AG04450 (cell line): Measurements from ENCODE around the gene LCN1. TPM values are rescaled to one million over a fixed set of nuclear protein-coding genes. Genes with fewer than 3 reads are reported as not detected.

ENCODE experiments used
- CTCF ChIA-PET: fragments of 300-600, 350-600 bp; formaldehyde crosslinking; extraction: SDS; loops from one replicate; lab custom pipeline; 2022; ENCODE audit warnings: antibody characterized with exemption, inconsistent platforms; lab: Charles Lee
- POLR2A ChIA-PET: fragments of 350-600 bp; formaldehyde crosslinking; extraction: SDS; loops from one replicate; lab custom pipeline; 2021; ENCODE audit warnings: antibody characterized with exemption, inconsistent platforms; lab: Yijun Ruan, JAX
- DNase-seq: peaks from one replicate; pipeline ENCODE4 v3.0.0-alpha.2; 2011; ENCODE audit warnings: low read depth, low spot score
- H3K27ac ChIP-seq: one replicate; pipeline ENCODE4 v1.5.1; 2012; ENCODE audit warnings: low read depth, low read length, control low read depth
- H3K27me3 ChIP-seq: one replicate; pipeline ENCODE4 v1.6.0; 2012; ENCODE audit warnings: low read length; ENCODE audit not compliant: control insufficient read depth, insufficient read depth
- H3K4me3 ChIP-seq: 2 replicates; pipeline ENCODE4 v1.5.1; 2011; ENCODE audit warnings: mild to moderate bottlenecking, low read depth, low read length, control low read depth
- H3K9me3 ChIP-seq: 2 replicates; pipeline ENCODE4 v1.5.1; 2012; ENCODE audit warnings: low read length; ENCODE audit not compliant: control insufficient read depth, insufficient read depth
- CTCF ChIP-seq: IDR thresholded peaks from 2 replicates; pipeline ENCODE4 v1.5.1; 2011; ENCODE audit warnings: low read depth, low read length, control low read depth, inconsistent platforms
- polyA plus RNA-seq: library from polyadenylated mRNA; depleted of rRNA; stranded (reverse); fragments of >200 nt; gene quantifications from 2 replicates; pipeline ENCODE4 v1.2.3, GENCODE V29; 2011

Gene LCN1
- polyA plus RNA-seq, 1 experiment, result not detected

- CTCF ChIA-PET, result no interaction called here
- POLR2A ChIA-PET, result no interaction called here
- Histone ChIP-seq H3K9me3 (no peaks in the 10 kb centered on the region; the same call in 1 of the 2 replicates), H3K4me3 (no peak overlapping the region), H3K27me3 (peaks cover 6% of the 10 kb centered on the region), H3K27ac (no peak overlapping the region)
- DNase-seq, result no peak
- no peak for TF ChIP-seq CTCF
These were observed 5.9 kb upstream of the LCN1 start for GRCh38 chr9:135515083-135515951.

- Histone ChIP-seq H3K4me3 (no peak overlapping the region), H3K27me3 (peaks cover 6% of the 10 kb centered on the region), H3K27ac (no peak overlapping the region), H3K9me3 (no peaks in the 10 kb centered on the region; the same call in 1 of the 2 replicates)
- TF ChIP-seq CTCF, result no peak
- DNase-seq, result no peak
- CTCF ChIA-PET, result no interaction called here
- POLR2A ChIA-PET, result no interaction called here
These were observed 4.9 kb upstream of the LCN1 start for GRCh38 chr9:135516132-135516860.

- no peak overlapping the region for H3K4me3 ChIP-seq
- no peaks in the 10 kb centered on the region; the same call in 1 of the 2 replicates for H3K9me3 ChIP-seq
- no peak for TF ChIP-seq CTCF
- H3K27me3 ChIP-seq, result peaks cover 6% of the 10 kb centered on the region
- POLR2A ChIA-PET, result no interaction called here
- CTCF ChIA-PET, result interaction anchor here (1.2 kb wide), 1 partner anchor 13 kb away, joined by 3 read pairs; no protein-coding TSS in a partner anchor
- no peak for DNase-seq
- H3K27ac ChIP-seq, result no peak overlapping the region
These were observed 3.8 kb upstream of the LCN1 start for GRCh38 chr9:135517407-135517822.

- TF ChIP-seq CTCF, result no peak
- CTCF ChIA-PET, result no interaction called here
These were observed 1.9 kb upstream of the LCN1 start for GRCh38 chr9:135519179-135519971.

More at GRCh38 chr9:135519179-135519971, 1.9 kb upstream of the LCN1 start:
- no peaks in the 10 kb centered on the region; the same call in 1 of the 2 replicates for H3K9me3 ChIP-seq
- H3K27me3 ChIP-seq, result peaks cover 6% of the 10 kb centered on the region
- POLR2A ChIA-PET, result no interaction called here
- DNase-seq, result no peak
- no peak overlapping the region for H3K4me3 ChIP-seq
- H3K27ac ChIP-seq, result no peak overlapping the region
